Left lung (tissue), 10 donors: ENCODE data around the gene SPINK6. TPM values are rescaled to one million over a fixed set of nuclear protein-coding genes. Genes with fewer than 3 reads are reported as not detected.

ENCODE experiments used
- ATAC-seq: fragments of 200-7000 bp; cut with Tn5 transposase; one replicate; pipeline ENCODE4 v1.9.1; 2020; ENCODE audit warnings: moderate library complexity
- DNase-seq, 4 donors: peaks; one replicate each; pipeline ENCODE4 v3.0.0-alpha.2; 2013 to 2020
- H3K27ac ChIP-seq, 2 donors: fragments of 200-600 bp; sonication (generic) in 1 of 2; one replicate each; pipeline versions ENCODE4 v1.5.0 to v1.8.0; 2020 to 2021
- H3K27me3 ChIP-seq, 2 donors: fragments of 200-600 bp; sonication (generic) in 1 of 2; one replicate each; pipeline versions ENCODE4 v1.5.0 to v1.8.0; 2020 to 2021
- H3K36me3 ChIP-seq, 2 donors: fragments of 200-600 bp; sonication (generic) in 1 of 2; one replicate each; pipeline versions ENCODE4 v1.5.0 to v1.8.0; 2020 to 2021
- H3K4me1 ChIP-seq, 2 donors: fragments of 200-600 bp; one replicate each; pipeline ENCODE4 v1.8.0; 2021
- H3K4me3 ChIP-seq, 2 donors: fragments of 200-600 bp; sonication (generic) in 1 of 2; one replicate each; pipeline versions ENCODE4 v1.5.0 to v1.8.0; 2020 to 2021; ENCODE audit warnings: mild to moderate bottlenecking in 1 of 2
- H3K9me3 ChIP-seq, 2 donors: fragments of 200-600 bp; sonication (generic) in 1 of 2; one replicate each; pipeline versions ENCODE4 v1.5.0 to v1.8.0; 2020 to 2021
- intact Hi-C, 2 donors: fragments of 100-400 bp; cut with DNase I; formaldehyde crosslinking; loops; one replicate each; pipeline versions ENCODE4 v1.11.2 to v1.14.2; 2022
- polyA plus RNA-seq, 6 donors: library from polyadenylated mRNA; unstranded; fragments of 120-200 nt; gene quantifications; one replicate each; pipeline ENCODE4 v1.2.1, GENCODE V29; 2013; ENCODE audit not compliant: insufficient read length in 6 of 6
- total RNA-seq, 2 donors: library from RNA; stranded (reverse); fragmentation: NEBNext Ultra II Directional; extraction: Animal tissue kit (Norgen Biotek cat#: 25700); gene quantifications; one replicate each; pipeline ENCODE4 v1.2.1, GENCODE V29; 2021
- TF ChIP-seq, protein P1 (sequence below), 2 donors: fragments of 200-600 bp; sonication (generic) in 1 of 2; IDR thresholded peaks; one replicate each; pipeline versions ENCODE4 v1.5.0 to v1.8.0; 2021; ENCODE audit warnings: antibody characterized with exemption in 2 of 2
- donor health status: DM: no; HTN: yes; CAD: no.
- donor health status: DM: no; HTN: no; CAD: no.

SPINK6 gene
- total and polyA plus RNA-seq, 8 donors, result 0.42 TPM; not detected in 7

DNA sequence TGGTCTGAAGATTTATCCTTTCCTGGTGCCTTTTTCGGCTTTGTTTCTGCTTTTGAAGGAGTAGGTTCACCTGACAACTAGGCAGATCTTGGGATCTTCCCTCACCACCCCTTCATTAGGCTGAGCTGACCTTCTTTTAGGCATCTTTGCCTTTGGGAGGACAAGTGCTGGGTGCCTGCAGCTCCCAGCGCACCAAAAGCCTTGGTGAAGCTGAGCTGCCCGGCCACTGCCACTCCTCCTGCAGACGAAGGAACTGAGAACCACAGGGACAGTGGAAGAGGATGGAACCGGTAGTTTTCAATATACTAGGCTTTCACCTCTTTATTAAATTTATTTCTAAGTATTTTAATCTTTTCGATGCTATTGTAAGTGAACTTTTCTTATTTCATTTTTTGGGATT, 18.7 kb downstream of the SPINK6 start:
- Histone ChIP-seq H3K4me1 (no peaks in the 10 kb centered on the region), H3K36me3 (no peaks in the 10 kb centered on the region), H3K4me3 (no peak overlapping the region), H3K9me3 (no peaks in the 10 kb centered on the region), H3K27me3 (no peaks in the 10 kb centered on the region), H3K27ac (no peak overlapping the region)
- DNase-seq (no peak), ATAC-seq (no peak)
- intact Hi-C loops, result no loop called here
- TF ChIP-seq, protein P1, sequence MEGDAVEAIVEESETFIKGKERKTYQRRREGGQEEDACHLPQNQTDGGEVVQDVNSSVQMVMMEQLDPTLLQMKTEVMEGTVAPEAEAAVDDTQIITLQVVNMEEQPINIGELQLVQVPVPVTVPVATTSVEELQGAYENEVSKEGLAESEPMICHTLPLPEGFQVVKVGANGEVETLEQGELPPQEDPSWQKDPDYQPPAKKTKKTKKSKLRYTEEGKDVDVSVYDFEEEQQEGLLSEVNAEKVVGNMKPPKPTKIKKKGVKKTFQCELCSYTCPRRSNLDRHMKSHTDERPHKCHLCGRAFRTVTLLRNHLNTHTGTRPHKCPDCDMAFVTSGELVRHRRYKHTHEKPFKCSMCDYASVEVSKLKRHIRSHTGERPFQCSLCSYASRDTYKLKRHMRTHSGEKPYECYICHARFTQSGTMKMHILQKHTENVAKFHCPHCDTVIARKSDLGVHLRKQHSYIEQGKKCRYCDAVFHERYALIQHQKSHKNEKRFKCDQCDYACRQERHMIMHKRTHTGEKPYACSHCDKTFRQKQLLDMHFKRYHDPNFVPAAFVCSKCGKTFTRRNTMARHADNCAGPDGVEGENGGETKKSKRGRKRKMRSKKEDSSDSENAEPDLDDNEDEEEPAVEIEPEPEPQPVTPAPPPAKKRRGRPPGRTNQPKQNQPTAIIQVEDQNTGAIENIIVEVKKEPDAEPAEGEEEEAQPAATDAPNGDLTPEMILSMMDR (IDR thresholded peaks at IDR 0.05), result no peak

DNA sequence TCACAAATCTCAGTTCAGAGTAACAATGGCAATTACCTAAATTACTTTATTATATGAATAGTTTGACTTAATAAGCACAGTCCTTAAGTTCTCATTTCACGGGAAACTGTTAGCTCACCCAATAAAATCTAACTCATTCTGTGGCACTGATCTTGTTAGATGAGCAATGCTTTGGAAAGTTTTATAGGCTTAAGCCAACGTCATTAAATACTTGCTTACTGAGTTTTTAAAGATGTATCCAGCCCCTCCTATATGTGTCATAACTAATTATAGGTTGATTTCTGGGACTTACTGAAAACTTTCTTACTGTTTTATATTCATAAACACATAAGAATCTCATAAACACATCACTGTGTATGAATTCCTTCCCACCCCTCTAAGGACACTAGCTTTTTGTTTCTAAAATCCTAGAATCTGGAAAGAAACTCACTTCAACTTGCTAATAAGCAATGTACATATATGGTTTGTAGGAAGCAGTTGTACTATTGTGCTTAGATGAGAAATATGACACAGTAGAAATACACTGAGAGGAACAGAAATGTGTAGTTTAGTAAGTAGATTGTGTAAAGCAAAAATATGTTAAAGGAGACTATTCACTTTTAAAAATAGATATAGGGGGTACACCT, 21.4 kb downstream of the SPINK6 start:
- DNase-seq, result no peak
- intact Hi-C loops, result no loop called here
- no peaks in the 10 kb centered on the region for H3K9me3 ChIP-seq
- H3K27me3 ChIP-seq, result no peaks in the 10 kb centered on the region
- no peaks in the 10 kb centered on the region for H3K36me3 ChIP-seq
- H3K4me3 ChIP-seq, result no peak overlapping the region
- TF ChIP-seq, protein P1 (IDR thresholded peaks at IDR 0.05), result no peak
- ATAC-seq, result no peak
- no peaks in the 10 kb centered on the region for H3K4me1 ChIP-seq
- no peak overlapping the region for H3K27ac ChIP-seq

DNA sequence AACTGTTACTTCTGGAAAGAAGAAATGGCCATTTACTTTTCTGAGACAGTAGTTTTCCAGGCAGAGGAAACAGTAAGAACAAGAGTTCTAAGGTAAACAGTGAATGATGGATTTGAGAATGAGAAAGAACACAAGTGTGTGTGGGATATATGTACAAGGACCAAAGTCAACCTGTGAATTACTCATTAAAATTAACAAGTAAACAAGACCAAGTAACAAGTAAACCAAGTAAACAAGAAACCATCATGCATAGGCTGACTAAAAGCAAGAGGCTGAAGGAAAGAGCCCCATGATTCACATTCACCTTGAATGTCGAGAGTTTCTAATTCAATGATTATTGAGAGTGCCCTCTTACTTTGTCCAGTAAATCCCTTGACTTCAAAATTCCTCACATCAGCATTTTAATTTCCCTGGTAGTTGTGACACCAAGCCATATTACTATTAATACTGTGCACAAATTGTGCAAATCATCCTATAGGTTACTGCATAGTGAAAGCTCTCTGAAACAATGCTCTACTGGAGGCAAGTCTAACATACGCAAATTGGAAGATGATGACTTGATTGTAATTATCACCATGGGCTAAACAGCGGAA, 25.6 kb downstream of the SPINK6 start:
- Histone ChIP-seq H3K9me3 (no peaks in the 10 kb centered on the region), H3K27me3 (no peaks in the 10 kb centered on the region), H3K4me1 (no peaks in the 10 kb centered on the region), H3K4me3 (no peak overlapping the region), H3K36me3 (no peaks in the 10 kb centered on the region), H3K27ac (no peak overlapping the region)
- no peak for ATAC-seq
- no peak for DNase-seq
- TF ChIP-seq, protein P1 (IDR thresholded peaks at IDR 0.05), result no peak
- intact Hi-C loops, result no loop called here

DNA sequence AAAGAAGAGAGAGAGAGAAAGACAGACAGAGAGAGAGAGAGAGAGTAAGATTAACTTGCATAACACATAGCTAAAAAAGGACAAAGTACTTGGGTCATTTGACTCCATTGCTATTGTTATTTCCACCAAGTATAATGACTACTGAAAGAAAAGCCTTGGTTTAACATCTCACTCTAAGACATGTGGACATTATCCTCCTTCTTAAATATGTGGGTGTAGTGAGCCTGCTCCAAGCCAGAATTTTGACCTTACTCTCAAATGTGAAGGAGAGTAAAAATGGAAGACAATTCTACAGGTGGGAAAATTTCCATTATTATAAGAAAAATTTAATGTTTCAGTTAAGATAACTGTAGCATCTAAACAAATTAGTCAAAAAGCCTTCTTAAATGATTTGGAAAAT, 27.0 kb downstream of the SPINK6 start:
- Histone ChIP-seq H3K27me3 (no peaks in the 10 kb centered on the region), H3K27ac (no peak overlapping the region), H3K36me3 (no peaks in the 10 kb centered on the region), H3K4me3 (no peak overlapping the region), H3K4me1 (no peaks in the 10 kb centered on the region), H3K9me3 (no peaks in the 10 kb centered on the region)
- DNase-seq, result no peak
- TF ChIP-seq, protein P1 (IDR thresholded peaks at IDR 0.05), result no peak
- ATAC-seq, result no peak
- intact Hi-C loops, result no loop called here

DNA sequence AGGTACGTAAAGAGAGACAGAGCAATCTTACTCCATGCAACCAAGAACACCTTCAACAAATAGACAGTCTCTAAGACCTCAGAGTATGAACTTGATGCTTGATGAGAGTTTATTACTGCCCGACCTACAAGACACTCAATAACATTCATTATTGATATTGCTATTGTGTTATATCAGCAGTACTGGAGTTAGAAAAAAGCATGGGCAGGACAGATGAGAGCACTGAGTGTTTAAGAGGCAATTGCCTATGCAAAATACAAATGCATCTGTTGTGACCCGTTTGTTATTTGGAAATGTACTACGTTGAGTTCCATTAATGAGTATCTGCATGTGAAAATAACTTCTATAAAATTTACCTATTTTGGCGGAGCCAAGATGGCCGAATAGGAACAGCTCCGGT, 27.4 kb downstream of the SPINK6 start:
- intact Hi-C loops, result no loop called here
- TF ChIP-seq, protein P1 (IDR thresholded peaks at IDR 0.05), result no peak
- no peaks in the 10 kb centered on the region for H3K27me3 ChIP-seq
- H3K4me3 ChIP-seq, result no peak overlapping the region
- no peaks in the 10 kb centered on the region for H3K9me3 ChIP-seq
- DNase-seq (no peak), ATAC-seq (no peak)
- H3K36me3 ChIP-seq, result no peaks in the 10 kb centered on the region
- no peaks in the 10 kb centered on the region for H3K4me1 ChIP-seq
- no peak overlapping the region for H3K27ac ChIP-seq
